ENCODE data around the gene ATAD3A.

The ATAD3A gene

GRCh38 chr1:1560178-1560577, 48.2 kb downstream of the ATAD3A start:
- TF ChIP-seq FOXM1 (IDR thresholded peaks at IDR 0.05; ENCODE audit: borderline replicate concordance, low read depth) = no peak
- no peak for TF ChIP-seq ZBTB7A (IDR thresholded peaks at IDR 0.05; ENCODE audit: low read depth)
- no peak for TF ChIP-seq EGR1 (IDR thresholded peaks at IDR 0.05)
- TF ChIP-seq TEAD4 (IDR thresholded peaks at IDR 0.05) = no peak
- no peak for TF ChIP-seq REST (IDR thresholded peaks at IDR 0.05; ENCODE audit: low read depth)
- no peak for TF ChIP-seq TAF1 (IDR thresholded peaks at IDR 0.05; ENCODE audit: low read depth)
- TF ChIP-seq RAD21 (IDR thresholded peaks at IDR 0.05; ENCODE audit: low read depth) = no peak
- TF ChIP-seq TCF12 (IDR thresholded peaks at IDR 0.05; ENCODE audit: low read depth) = no peak
- no peak for TF ChIP-seq CEBPB (IDR thresholded peaks at IDR 0.05)
- TF ChIP-seq USF1 (IDR thresholded peaks at IDR 0.05) = no peak
- TF ChIP-seq YY1 (IDR thresholded peaks at IDR 0.05; ENCODE audit: low read depth) = no peak
- no peak for TF ChIP-seq MAX (IDR thresholded peaks at IDR 0.05)
- TF ChIP-seq NFIC (IDR thresholded peaks at IDR 0.05) = no peak
- TF ChIP-seq EP300 (IDR thresholded peaks at IDR 0.05; ENCODE audit: borderline replicate concordance) = no peak
- TF ChIP-seq CREB1 (IDR thresholded peaks at IDR 0.05; ENCODE audit: low read depth) = no peak

GRCh38 chr1:1561801-1562470, 50.0 kb downstream of the ATAD3A start:
- TF ChIP-seq TAF1 (IDR thresholded peaks at IDR 0.05; ENCODE audit: low read depth) = no peak
- no peak for TF ChIP-seq YY1 (IDR thresholded peaks at IDR 0.05; ENCODE audit: low read depth)
- no peak for TF ChIP-seq TCF12 (IDR thresholded peaks at IDR 0.05; ENCODE audit: low read depth)
- TF ChIP-seq REST (IDR thresholded peaks at IDR 0.05; ENCODE audit: low read depth) = no peak
- TF ChIP-seq EP300 (IDR thresholded peaks at IDR 0.05; ENCODE audit: borderline replicate concordance) = no peak
- TF ChIP-seq CREB1 (IDR thresholded peaks at IDR 0.05; ENCODE audit: low read depth) = no peak
- no peak for TF ChIP-seq USF1 (IDR thresholded peaks at IDR 0.05)
- TF ChIP-seq ZBTB7A (IDR thresholded peaks at IDR 0.05; ENCODE audit: low read depth) = no peak
- TF ChIP-seq NFIC (IDR thresholded peaks at IDR 0.05) = no peak
- TF ChIP-seq FOXM1 (IDR thresholded peaks at IDR 0.05; ENCODE audit: borderline replicate concordance, low read depth) = no peak
- TF ChIP-seq RAD21 (IDR thresholded peaks at IDR 0.05; ENCODE audit: low read depth) = no peak

GRCh38 chr1:1562556-1563195, 50.7 kb downstream of the ATAD3A start:
- TF ChIP-seq REST (IDR thresholded peaks at IDR 0.05; ENCODE audit: low read depth) (no peak), RAD21 (IDR thresholded peaks at IDR 0.05; ENCODE audit: low read depth) (no peak), EGR1 (IDR thresholded peaks at IDR 0.05) (no peak), YY1 (IDR thresholded peaks at IDR 0.05; ENCODE audit: low read depth) (no peak), ZBTB7A (IDR thresholded peaks at IDR 0.05; ENCODE audit: low read depth) (no peak), NFIC (IDR thresholded peaks at IDR 0.05) (no peak), TEAD4 (IDR thresholded peaks at IDR 0.05) (no peak), TAF1 (IDR thresholded peaks at IDR 0.05; ENCODE audit: low read depth) (no peak), MAX (IDR thresholded peaks at IDR 0.05) (no peak), FOXM1 (IDR thresholded peaks at IDR 0.05; ENCODE audit: borderline replicate concordance, low read depth) (no peak), CEBPB (IDR thresholded peaks at IDR 0.05) (no peak), TCF12 (IDR thresholded peaks at IDR 0.05; ENCODE audit: low read depth) (no peak), CREB1 (IDR thresholded peaks at IDR 0.05; ENCODE audit: low read depth) (no peak), USF1 (IDR thresholded peaks at IDR 0.05) (no peak), EP300 (IDR thresholded peaks at IDR 0.05; ENCODE audit: borderline replicate concordance) (no peak)
